Stomach smooth muscle (tissue), 2 donors: ENCODE results near the gene GTPBP8.

ENCODE experiments used
- H3K27ac ChIP-seq: one replicate; pipeline ENCODE4 v1.7.0; 2013; ENCODE audit warnings: mild to moderate bottlenecking, low read length, inconsistent platforms
- H3K27me3 ChIP-seq, 2 donors: one replicate each; pipeline ENCODE4 v1.7.0; 2013; ENCODE audit warnings: low read length in 2 of 2; ENCODE audit not compliant: insufficient read depth in 2 of 2, control insufficient read depth in 1 of 2
- H3K36me3 ChIP-seq, 2 donors: one replicate each; pipeline ENCODE4 v1.7.0; 2013; ENCODE audit warnings: low read length in 2 of 2; ENCODE audit not compliant: control insufficient read depth in 2 of 2, insufficient read depth in 2 of 2
- H3K4me1 ChIP-seq: one replicate; pipeline ENCODE4 v1.7.0; 2013; ENCODE audit warnings: low read length; ENCODE audit not compliant: control insufficient read depth, insufficient read depth
- H3K4me3 ChIP-seq, 2 donors: one replicate each; pipeline ENCODE4 v1.7.0; 2013; ENCODE audit warnings: low read length in 2 of 2
- H3K9ac ChIP-seq, 2 donors: one replicate each; pipeline ENCODE4 v1.7.0; 2013; ENCODE audit warnings: low read length in 2 of 2, mild to moderate bottlenecking in 1 of 2
- H3K9me3 ChIP-seq, 2 donors: one replicate each; pipeline ENCODE4 v1.7.0; 2013; ENCODE audit warnings: low read length in 2 of 2; ENCODE audit not compliant: control insufficient read depth in 2 of 2
- donor health status: healthy.
- donor health status: Pancreatic carcinoma.

The GTPBP8 gene

DNA sequence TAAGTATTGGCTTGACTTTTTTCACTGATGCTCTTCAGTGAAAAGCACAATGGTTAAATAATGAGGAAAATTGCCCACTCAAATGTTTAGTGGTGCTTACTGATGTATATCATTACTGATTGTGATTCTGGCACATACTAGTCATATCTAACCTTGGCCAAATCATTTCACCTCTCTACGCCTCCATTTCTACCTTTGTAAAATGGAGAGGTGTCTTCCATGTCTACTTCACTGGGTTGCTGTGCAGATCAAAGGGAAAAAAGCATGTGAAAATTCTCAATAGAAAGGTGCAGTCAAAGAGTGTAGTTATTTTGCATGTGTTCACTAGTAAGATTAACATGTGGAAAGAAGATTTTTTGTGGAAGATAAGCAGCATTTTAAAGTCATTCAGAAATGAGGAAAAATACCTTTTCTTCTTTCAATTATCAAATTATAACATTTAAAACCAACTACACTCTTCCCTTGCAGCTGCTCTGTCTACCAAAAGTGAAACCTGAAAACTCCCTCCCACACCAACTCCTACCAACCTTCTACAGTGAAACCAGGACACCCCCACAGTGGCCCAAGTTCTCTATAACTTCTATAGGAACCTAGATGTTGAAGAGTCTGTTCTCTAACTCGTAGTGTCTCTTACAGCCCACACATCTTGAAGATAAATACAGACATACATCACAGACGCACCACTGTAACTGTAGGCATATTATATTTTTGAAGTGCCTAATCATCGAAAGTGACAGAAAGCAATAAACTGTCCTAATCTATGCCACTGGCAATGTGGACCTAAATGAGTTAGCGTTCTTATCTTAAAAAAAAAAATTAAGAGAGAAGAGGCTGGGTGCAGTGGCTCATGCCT is 17.2 kb upstream of the GTPBP8 start:
- Histone ChIP-seq H3K4me1 (no peaks in the 10 kb centered on the region), H3K9me3 (no peaks in the 10 kb centered on the region), H3K27me3 (no peaks in the 10 kb centered on the region), H3K27ac (no peak overlapping the region), H3K4me3 (no peak overlapping the region), H3K9ac (no peak overlapping the region), H3K36me3 (no peaks in the 10 kb centered on the region)

DNA sequence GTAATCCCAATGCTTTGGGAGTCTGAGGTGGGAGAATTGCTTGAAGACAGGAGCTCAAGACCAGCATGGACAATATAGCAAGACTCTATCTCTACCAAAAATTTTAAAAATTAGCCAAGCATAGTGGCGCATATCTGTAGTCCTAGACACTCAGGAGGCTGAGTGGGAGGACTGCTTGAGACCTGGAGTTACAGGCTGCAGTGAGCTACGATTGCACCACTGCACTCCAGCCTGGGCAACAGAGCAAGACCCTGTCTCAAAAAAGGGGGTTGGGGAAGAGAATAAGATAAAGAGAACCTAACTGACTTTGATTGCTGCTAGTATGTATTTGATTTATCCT is 16.6 kb upstream of the GTPBP8 start:
- no peaks in the 10 kb centered on the region for H3K4me1 ChIP-seq
- no peaks in the 10 kb centered on the region for H3K36me3 ChIP-seq
- H3K9me3 ChIP-seq: no peaks in the 10 kb centered on the region
- no peak overlapping the region for H3K4me3 ChIP-seq
- H3K27ac ChIP-seq: no peak overlapping the region
- no peaks in the 10 kb centered on the region for H3K27me3 ChIP-seq
- H3K9ac ChIP-seq: no peak overlapping the region

GRCh38 chr3:112974894-112975293 is 15.9 kb upstream of the GTPBP8 start, which contains the start of gene CD200R1:
CD200R1 (minus strand) TSS chr3:112975103; CDS start chr3:112974857, 246 bp downstream.
- Histone ChIP-seq H3K9me3 (no peaks in the 10 kb centered on the region), H3K36me3 (no peaks in the 10 kb centered on the region), H3K9ac (no peak within 1 kb of the TSS), H3K27me3 (no peaks in the 10 kb centered on the region), H3K4me1 (no peaks in the 10 kb centered on the region), H3K27ac (no peak within 1 kb of the TSS), H3K4me3 (no peak within 1 kb of the TSS)

DNA sequence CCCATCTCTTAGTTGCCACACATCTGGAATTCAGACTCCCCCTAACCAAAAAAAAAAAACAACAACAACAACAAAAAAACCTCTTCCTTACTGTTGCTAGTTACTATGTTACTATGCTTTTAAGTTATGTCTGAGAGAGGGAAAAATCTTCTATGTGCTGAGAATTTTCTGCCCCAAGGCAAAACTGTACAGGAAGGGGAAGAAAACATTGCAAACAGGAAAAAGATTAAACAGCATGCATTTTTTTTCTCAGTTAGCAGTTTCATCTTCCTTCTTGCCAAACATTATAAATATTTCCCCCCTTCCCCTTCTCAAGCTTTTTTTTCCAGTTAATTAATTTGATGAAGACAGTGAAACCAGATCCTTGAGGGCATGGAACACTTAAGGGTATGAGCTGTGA is 14.8 kb upstream of the GTPBP8 start:
- Histone ChIP-seq H3K27ac (no peak overlapping the region), H3K9me3 (no peaks in the 10 kb centered on the region), H3K27me3 (no peaks in the 10 kb centered on the region), H3K4me3 (no peak overlapping the region), H3K9ac (no peak overlapping the region), H3K4me1 (no peaks in the 10 kb centered on the region), H3K36me3 (no peaks in the 10 kb centered on the region)

GRCh38 chr3:112976953-112977352 is 13.8 kb upstream of the GTPBP8 start:
- Histone ChIP-seq H3K4me1 (no peaks in the 10 kb centered on the region), H3K36me3 (no peaks in the 10 kb centered on the region), H3K9ac (no peak overlapping the region), H3K27ac (no peak overlapping the region), H3K27me3 (no peaks in the 10 kb centered on the region), H3K9me3 (no peaks in the 10 kb centered on the region), H3K4me3 (no peak overlapping the region)

GRCh38 chr3:112979244-112979832 is 11.4 kb upstream of the GTPBP8 start:
- no peaks in the 10 kb centered on the region for H3K4me1 ChIP-seq
- no peaks in the 10 kb centered on the region for H3K9me3 ChIP-seq
- H3K9ac ChIP-seq: no peak overlapping the region
- H3K27ac ChIP-seq: no peak overlapping the region
- H3K27me3 ChIP-seq: no peaks in the 10 kb centered on the region
- H3K4me3 ChIP-seq: no peak overlapping the region
- H3K36me3 ChIP-seq: no peaks in the 10 kb centered on the region

GRCh38 chr3:112980080-112980479 is 10.7 kb upstream of the GTPBP8 start:
- no peak overlapping the region for H3K27ac ChIP-seq
- H3K9ac ChIP-seq: no peak overlapping the region
- H3K27me3 ChIP-seq: no peaks in the 10 kb centered on the region

GRCh38 chr3:112982710-112983109 is 8.1 kb upstream of the GTPBP8 start:
- Histone ChIP-seq H3K27ac (no peak overlapping the region), H3K9ac (no peak overlapping the region), H3K9me3 (no peaks in the 10 kb centered on the region), H3K27me3 (no peaks in the 10 kb centered on the region), H3K4me1 (no peaks in the 10 kb centered on the region), H3K36me3 (no peaks in the 10 kb centered on the region), H3K4me3 (no peak overlapping the region)

More at GRCh38 chr3:112980080-112980479, 10.7 kb upstream of the GTPBP8 start:
- no peaks in the 10 kb centered on the region for H3K4me1 ChIP-seq
- no peak overlapping the region for H3K4me3 ChIP-seq
- H3K36me3 ChIP-seq: no peaks in the 10 kb centered on the region
- H3K9me3 ChIP-seq: no peaks in the 10 kb centered on the region

- Histone ChIP-seq H3K4me1 (no peaks in the 10 kb centered on the region), H3K4me3 (no peak overlapping the region), H3K27ac (no peak overlapping the region), H3K27me3 (no peaks in the 10 kb centered on the region), H3K9ac (no peak overlapping the region), H3K9me3 (no peaks in the 10 kb centered on the region), H3K36me3 (no peaks in the 10 kb centered on the region)
Measured at GRCh38 chr3:112984485-112984884, 6.3 kb upstream of the GTPBP8 start.

GRCh38 chr3:112987710-112988334 is 3.0 kb upstream of the GTPBP8 start:
- Histone ChIP-seq H3K9me3 (no peaks in the 10 kb centered on the region), H3K27me3 (no peaks in the 10 kb centered on the region)

GRCh38 chr3:112995800-112996199 is 5.0 kb downstream of the GTPBP8 start:
- Histone ChIP-seq H3K4me1 (no peaks in the 10 kb centered on the region), H3K27ac (no peak overlapping the region), H3K27me3 (no peaks in the 10 kb centered on the region), H3K4me3 (no peak overlapping the region), H3K9ac (no peak overlapping the region), H3K9me3 (no peaks in the 10 kb centered on the region), H3K36me3 (peaks cover 4 to 6% of the 10 kb centered on the region in 2 donors)

More at GRCh38 chr3:112987710-112988334, 3.0 kb upstream of the GTPBP8 start:
- Histone ChIP-seq H3K4me3 (no peak overlapping the region), H3K4me1 (no peaks in the 10 kb centered on the region), H3K9ac (no peak overlapping the region), H3K36me3 (no peaks in the 10 kb centered on the region), H3K27ac (no peak overlapping the region)
